Measurements from ENCODE around the gene FOXL1. TPM values are rescaled to one million over a fixed set of nuclear protein-coding genes. Genes with fewer than 3 reads are reported as not detected.

Gene FOXL1
- polyA plus RNA-seq, 1 experiment: 4.9 TPM

DNA sequence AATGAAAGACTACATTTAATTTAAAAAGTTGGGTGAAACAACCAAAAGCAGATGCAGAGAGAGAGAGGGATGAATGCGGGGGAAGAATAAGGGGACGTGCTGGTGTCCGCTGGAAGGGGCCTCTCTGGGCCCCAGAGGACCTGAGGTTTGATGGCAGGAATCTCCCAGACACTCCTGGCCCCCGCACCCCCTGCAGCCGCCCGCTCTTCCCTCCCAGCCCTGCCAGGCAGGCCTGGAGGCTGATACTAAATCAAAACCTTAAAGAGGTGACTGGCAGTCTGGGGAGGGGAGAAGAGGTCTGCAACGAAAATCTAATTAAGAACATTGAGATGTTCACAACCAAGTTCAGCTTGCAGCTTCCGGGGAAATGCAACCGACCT is 2.4 kb downstream of the FOXL1 start:
- no peak for TF ChIP-seq CTCF (IDR thresholded peaks at IDR 0.05; ENCODE audit: insufficient read depth, low read depth, low read length)
- H3K36me3 ChIP-seq (ENCODE audit: control insufficient read depth, insufficient read depth, low read length): no peaks in the 10 kb centered on the region
- H3K4me3 ChIP-seq (ENCODE audit: low read depth, low read length): no peak overlapping the region
- ChIA-PET POLR2A (no interaction called here), CTCF (interaction anchor here (0.6 to 3.1 kb wide), 3 partner anchors 64 to 814 kb away, joined by 3 to 16 read pairs (median 4); no protein-coding TSS in a partner anchor)
- DNase-seq (ENCODE audit: low read depth): no peak
- H3K27me3 ChIP-seq (ENCODE audit: control insufficient read depth, insufficient read depth, low read length): no peaks in the 10 kb centered on the region

- Histone ChIP-seq H3K27me3 (ENCODE audit: control insufficient read depth, insufficient read depth, low read length) (no peaks in the 10 kb centered on the region), H3K36me3 (ENCODE audit: control insufficient read depth, insufficient read depth, low read length) (no peaks in the 10 kb centered on the region), H3K4me3 (ENCODE audit: low read depth, low read length) (no peak overlapping the region)
- DNase-seq (ENCODE audit: low read depth): no peak
- CTCF ChIA-PET: interaction anchor here (0.6 to 1.8 kb wide), 4 partner anchors 63 to 813 kb away, joined by 3 to 4 read pairs (median 4); no protein-coding TSS in a partner anchor
- no peak for TF ChIP-seq CTCF (IDR thresholded peaks at IDR 0.05; ENCODE audit: insufficient read depth, low read depth, low read length)
- POLR2A ChIA-PET: no interaction called here
These were observed 3.1 kb downstream of the FOXL1 start for GRCh38 chr16:86581458-86581857.

DNA sequence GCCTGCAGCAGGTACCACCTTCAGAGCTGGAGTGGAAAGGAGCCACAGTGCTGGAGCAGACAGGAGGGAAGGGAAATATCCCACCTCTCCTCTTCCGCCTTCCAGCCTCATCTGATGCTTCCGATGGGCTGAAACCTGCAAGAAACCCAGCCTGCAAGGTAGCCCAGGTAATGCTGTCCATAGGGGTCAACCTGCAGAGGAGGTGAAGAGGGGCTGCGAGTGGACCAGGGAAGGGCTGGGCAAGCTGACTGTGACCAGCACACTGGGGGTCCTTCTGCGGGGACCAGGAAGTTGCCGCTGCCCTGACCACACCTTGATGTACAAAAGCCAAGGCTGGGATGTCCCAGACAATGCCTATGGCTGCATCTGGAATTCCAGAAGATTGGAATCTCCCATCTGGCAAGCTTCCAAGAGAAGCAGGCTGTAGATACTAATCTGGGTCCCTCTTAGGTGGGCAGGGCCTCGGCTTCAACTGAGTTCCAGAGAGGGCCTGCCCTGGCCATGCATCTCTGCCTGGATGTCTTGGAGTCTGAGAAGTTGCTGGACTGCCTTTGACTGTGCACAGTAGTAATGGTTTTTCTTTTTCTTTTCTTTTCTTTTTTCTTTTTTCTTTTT is 5.8 kb downstream of the FOXL1 start:
- ChIA-PET CTCF (interaction anchor here (0.6 to 1.0 kb wide), 3 partner anchors 177 to 398 kb away, joined by 3 to 5 read pairs (median 4); no protein-coding TSS in a partner anchor), POLR2A (no interaction called here)
- Histone ChIP-seq H3K27me3 (ENCODE audit: control insufficient read depth, insufficient read depth, low read length) (no peaks in the 10 kb centered on the region), H3K4me3 (ENCODE audit: low read depth, low read length) (no peak overlapping the region), H3K36me3 (ENCODE audit: control insufficient read depth, insufficient read depth, low read length) (no peaks in the 10 kb centered on the region)
- no peak for DNase-seq (ENCODE audit: low read depth)
- TF ChIP-seq CTCF (IDR thresholded peaks at IDR 0.05; ENCODE audit: insufficient read depth, low read depth, low read length): no peak

DNA sequence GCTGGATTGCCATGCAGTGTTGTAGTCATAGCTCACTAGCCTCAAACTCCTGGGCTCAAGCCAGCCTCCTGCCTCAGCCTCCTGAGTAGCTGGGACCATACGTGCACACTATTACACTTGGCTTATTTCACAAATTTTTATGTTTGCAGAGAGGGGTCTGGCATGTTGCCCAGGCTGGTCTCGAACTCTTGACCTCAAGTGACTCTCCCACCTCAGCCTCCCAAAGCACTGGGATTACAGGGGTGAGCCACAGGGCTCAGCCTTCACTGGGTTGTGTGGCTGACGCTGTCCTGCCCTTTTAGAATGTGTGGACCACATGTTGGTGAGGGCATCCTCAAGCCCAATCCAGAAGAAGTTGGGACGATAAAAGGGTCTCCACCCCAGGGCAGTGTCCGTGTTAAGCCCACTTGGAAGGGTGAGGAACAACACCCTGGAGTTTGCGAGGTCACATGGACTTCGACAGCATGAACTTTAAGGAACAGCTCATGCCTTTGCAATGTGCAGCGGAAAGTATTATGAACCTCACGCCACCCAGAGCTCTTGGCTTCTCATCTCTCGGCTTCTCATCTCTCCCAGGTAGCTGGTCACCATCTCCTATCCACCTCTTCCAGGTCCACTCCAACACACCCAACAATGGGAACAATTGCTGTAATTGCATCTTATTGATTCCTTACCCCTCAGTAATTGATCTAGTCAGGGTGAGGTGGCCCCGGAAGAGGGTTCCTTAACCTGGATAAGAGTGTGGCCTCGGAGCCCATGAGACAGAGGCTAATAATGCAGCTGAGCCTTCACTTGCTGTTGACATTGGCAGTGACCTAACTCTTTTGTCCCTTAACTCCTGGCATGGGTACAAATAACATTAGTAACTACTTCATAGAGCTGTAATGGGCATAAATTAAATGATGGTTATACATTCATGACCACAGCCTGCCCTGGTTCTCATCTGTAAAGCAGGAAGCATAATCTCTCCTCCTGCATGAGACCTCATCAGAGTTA is 6.7 kb downstream of the FOXL1 start:
- DNase-seq (ENCODE audit: low read depth): no peak
- ChIA-PET CTCF (interaction anchor here (0.6 to 1.4 kb wide), 4 partner anchors 7 to 477 kb away, joined by 3 to 4 read pairs (median 4); partner anchors contain the start of gene FOXL1), POLR2A (no interaction called here)
- Histone ChIP-seq H3K4me3 (ENCODE audit: low read depth, low read length) (no peak overlapping the region), H3K27me3 (ENCODE audit: control insufficient read depth, insufficient read depth, low read length) (no peaks in the 10 kb centered on the region), H3K36me3 (ENCODE audit: control insufficient read depth, insufficient read depth, low read length) (no peaks in the 10 kb centered on the region)
- no peak for TF ChIP-seq CTCF (IDR thresholded peaks at IDR 0.05; ENCODE audit: insufficient read depth, low read depth, low read length)

All from BJ (cell line).